ENCODE data around the gene GXYLT1.

DNA sequence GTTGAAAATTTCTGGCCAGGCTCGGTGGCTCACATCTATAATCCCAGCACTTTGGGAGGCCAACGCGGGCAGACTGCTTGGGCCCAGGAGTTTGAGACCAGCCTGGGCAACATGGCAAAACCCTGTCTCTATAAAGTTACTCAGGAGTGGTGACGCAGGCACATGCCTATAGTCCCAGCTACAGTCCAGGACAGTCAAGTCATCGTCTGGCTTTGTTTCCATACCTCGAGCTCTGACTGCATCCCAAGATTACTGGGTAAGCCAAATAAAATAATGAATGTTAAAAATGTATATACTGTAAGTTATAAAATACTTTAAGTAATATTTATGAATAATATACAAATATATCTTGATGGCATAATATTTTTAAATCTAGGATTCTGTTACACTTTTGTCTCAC is 23.0 kb upstream of the GXYLT1 start:
- TF ChIP-seq POLR2A (IDR thresholded peaks at IDR 0.05): no peak
- no peak for TF ChIP-seq POLR2AphosphoS5 (IDR thresholded peaks at IDR 0.05)
- TF ChIP-seq, protein P1, sequence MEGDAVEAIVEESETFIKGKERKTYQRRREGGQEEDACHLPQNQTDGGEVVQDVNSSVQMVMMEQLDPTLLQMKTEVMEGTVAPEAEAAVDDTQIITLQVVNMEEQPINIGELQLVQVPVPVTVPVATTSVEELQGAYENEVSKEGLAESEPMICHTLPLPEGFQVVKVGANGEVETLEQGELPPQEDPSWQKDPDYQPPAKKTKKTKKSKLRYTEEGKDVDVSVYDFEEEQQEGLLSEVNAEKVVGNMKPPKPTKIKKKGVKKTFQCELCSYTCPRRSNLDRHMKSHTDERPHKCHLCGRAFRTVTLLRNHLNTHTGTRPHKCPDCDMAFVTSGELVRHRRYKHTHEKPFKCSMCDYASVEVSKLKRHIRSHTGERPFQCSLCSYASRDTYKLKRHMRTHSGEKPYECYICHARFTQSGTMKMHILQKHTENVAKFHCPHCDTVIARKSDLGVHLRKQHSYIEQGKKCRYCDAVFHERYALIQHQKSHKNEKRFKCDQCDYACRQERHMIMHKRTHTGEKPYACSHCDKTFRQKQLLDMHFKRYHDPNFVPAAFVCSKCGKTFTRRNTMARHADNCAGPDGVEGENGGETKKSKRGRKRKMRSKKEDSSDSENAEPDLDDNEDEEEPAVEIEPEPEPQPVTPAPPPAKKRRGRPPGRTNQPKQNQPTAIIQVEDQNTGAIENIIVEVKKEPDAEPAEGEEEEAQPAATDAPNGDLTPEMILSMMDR (IDR thresholded peaks at IDR 0.05): no peak
- TF ChIP-seq EP300 (IDR thresholded peaks at IDR 0.05): no peak

Data from sigmoid colon (tissue), 4 donors.